Epithelial cell of proximal tubule (primary cell): Measurements from ENCODE around the gene RTEL1. TPM values are rescaled to one million over a fixed set of nuclear protein-coding genes. Genes with fewer than 3 reads are reported as not detected.

Source experiments
- DNase-seq: peaks from one replicate; pipeline ENCODE4 v3.0.0-alpha.2; 2011; ENCODE audit warnings: low read depth
- H3K4me3 ChIP-seq: 2 replicates; pipeline ENCODE4 v1.5.1; 2011; ENCODE audit warnings: low read depth, mild to moderate bottlenecking, low read length
- CTCF ChIP-seq: conservative IDR thresholded peaks from 2 replicates; pipeline ENCODE4 v1.5.1; 2012; ENCODE audit warnings: low read depth, mild to moderate bottlenecking, low read length
- total RNA-seq: library from RNA; depleted of rRNA; stranded (reverse); fragments of >200 nt; gene quantifications from 2 replicates; pipeline ENCODE4 v1.2.3, GENCODE V29; 2015

The RTEL1 gene
- total RNA-seq, 1 donor from 2014 or later: 26.5 TPM

DNA sequence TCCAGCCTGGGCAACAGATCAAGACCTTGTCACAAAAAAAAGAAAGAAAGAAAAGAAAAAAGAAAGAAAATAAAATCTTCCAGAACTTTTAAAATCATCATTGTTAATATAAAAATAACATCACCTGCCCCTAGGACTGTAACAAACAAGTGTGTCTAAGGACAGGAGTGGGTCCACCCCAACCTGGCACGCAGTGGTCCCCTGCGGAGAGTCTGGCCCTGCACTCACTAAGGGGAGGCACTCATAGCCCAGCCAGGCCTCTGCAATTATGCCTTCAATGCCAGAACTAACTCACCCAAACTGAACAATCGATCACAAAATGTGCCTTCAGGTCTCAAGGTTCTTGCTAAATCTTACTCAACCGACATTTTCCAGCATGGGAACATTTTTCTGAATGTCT lies 36.0 kb upstream of the RTEL1 start:
- no peak for DNase-seq
- H3K4me3 ChIP-seq: no peak overlapping the region
- no peak for TF ChIP-seq CTCF

DNA sequence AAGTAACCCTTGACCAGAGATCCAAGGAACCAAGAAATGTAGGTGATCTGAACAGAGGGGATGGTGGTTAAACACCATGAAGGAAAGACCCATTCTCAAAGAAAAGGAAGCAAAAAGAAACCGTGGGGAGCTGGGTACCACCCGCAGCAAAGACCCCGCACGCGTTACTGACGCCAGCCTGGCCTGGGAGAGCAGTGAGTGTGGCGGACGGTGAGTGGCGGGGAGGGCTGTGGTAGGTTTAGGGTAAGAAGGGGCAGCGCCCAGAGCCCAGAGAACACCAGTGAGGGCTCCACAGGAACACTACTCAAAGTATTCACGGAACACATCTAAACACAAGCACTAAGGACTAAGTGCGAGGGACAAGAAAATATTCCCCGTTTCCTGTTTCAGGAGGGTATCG lies 35.4 kb upstream of the RTEL1 start:
- H3K4me3 ChIP-seq: no peak overlapping the region
- no peak for DNase-seq
- no peak for TF ChIP-seq CTCF

GRCh38 chr20:63624486-63624885 lies 33.6 kb upstream of the RTEL1 start:
- no peak for DNase-seq
- TF ChIP-seq CTCF: no peak
- no peak overlapping the region for H3K4me3 ChIP-seq

DNA sequence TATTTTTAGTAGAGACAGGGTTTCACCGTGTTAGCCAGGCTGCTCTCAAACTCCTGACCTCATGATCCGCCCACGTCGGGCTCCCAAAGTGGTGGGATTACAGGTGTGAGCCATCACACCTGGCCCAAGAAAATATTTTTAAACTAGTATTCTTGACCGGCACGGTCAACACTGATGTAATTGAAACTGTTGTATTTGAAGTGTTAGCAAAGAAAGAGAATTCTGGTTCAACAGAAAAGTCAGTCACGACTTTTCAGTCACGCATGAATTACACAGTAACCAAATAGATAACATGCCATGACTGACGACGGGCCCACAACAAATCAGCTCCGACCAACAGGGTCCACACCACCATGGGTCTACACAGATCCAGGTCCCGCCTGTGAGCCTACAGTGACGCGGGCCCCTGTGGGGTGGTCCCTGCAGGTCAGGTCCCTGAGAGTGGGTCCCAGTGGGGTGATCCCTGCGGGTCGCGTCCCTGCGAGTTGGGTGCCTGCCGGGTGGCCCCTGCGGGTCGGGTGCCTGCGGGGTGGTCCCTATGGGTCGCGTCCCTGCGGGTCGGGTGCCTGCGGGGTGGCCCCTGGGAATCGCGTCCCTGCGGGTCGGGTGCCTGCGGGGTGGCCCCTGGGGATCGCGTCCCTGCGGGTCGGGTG lies 32.2 kb upstream of the RTEL1 start:
- no peak for TF ChIP-seq CTCF
- no peak for DNase-seq

DNA sequence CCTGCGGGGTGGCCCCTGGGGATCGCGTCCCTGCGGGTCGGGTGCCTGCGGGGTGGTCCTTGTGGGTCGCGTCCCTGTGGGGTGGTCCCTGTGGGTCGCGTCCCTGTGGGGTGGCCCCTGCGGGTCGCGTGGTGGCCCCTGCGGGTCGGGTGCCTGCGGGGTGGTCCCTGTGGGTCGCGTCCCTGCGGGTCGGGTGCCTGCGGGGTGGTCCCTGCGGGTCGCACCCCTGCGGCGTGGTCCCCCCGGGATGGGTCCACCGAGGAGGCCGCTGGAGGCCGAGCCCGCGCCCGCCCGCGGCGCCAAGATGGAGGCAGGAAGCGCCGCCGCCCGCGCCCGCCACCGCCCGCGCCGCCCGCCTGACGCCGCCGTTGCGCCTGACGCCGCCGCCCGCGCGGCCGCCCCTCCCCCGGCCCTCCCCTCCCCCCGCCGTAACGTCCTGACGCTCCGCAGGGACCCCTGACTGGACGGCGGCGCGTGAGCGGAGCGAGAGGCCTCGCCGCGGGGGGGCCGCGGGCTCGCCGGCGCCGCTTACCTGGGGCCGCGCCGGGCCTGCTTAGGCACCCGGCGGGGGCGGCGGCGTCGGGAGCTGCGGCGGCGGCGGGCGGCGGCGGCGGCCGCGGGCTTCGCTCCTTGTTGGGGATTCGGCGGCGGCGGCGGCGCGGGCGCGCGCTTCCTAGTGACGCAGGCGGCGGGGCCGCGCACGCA lies 31.5 kb upstream of the RTEL1 start, which contains the start of gene GMEB2:
Gene GMEB2, minus strand, starts transcription at position 678 of the 705 bp plus-strand sequence. CDS start 7,704 bp downstream, outside the sequence.
- no peak for DNase-seq
- H3K4me3 ChIP-seq: peak within 1 kb of the TSS; percentile 94
- TF ChIP-seq CTCF: no peak

More for the DNA sequence above, 32.2 kb upstream of the RTEL1 start:
- peak overlapping the region; percentile 94 for H3K4me3 ChIP-seq

GRCh38 chr20:63627129-63627750 lies 30.9 kb upstream of the RTEL1 start:
- peak overlapping the region; percentile 94 for H3K4me3 ChIP-seq
- no peak for TF ChIP-seq CTCF
- DNase-seq: no peak
